Left colon (tissue), 2 donors: Measurements from ENCODE around the gene BABAM2. TPM values are rescaled to one million over a fixed set of nuclear protein-coding genes. Genes with fewer than 3 reads are reported as not detected.

Source experiments
- ATAC-seq: fragments of 200-7000 bp; cut with Tn5 transposase; one replicate; pipeline ENCODE4 v1.9.1; 2020; ENCODE audit warnings: mild to moderate bottlenecking, moderate library complexity
- DNase-seq, 2 donors: peaks; one replicate each; pipeline ENCODE4 v3.0.0-alpha.2; 2020
- intact Hi-C, 2 donors: fragments of 100-400 bp; cut with DNase I in 1 of 2; cut with micrococcal nuclease in 1 of 2; formaldehyde crosslinking; loops; one replicate each; pipeline versions ENCODE4 v1.11.2 to v1.14.0; 2022; cut with DNase I, micrococcal nuclease
- total RNA-seq, 2 donors: library from RNA; stranded (reverse); fragmentation: NEBNext Ultra II Directional; extraction: Animal tissue kit (Norgen Biotek cat#: 25700); gene quantifications; one replicate each; pipeline ENCODE4 v1.2.1, GENCODE V29; 2021
- donor health status: DM: no; HTN: no; CAD: no.
- donor health status: DM: yes; HTN: yes; CAD: no.

The BABAM2 gene
- total RNA-seq, 2 donors from 2014 or later = 35.3 to 39.3 TPM

DNA sequence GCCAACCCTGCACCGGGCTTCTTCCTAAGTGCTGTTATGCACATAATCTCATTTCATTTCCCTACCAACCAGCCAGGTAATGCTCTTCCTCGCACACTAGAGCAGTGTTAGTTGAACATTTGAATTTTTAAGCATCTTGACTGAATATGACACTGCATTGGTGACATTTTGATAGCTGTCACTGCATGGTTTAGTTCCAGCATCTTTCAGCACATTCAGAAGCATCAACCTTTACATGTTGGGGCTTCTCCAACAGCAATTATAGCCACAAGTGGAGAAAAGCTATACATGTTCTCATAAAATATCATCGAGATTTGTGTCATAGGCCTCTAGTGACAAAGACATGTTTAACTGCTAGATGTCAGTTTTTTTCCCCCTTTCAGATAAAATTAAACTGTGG lies 272.0 kb downstream of the BABAM2 start:
- intact Hi-C loops = no loop called here

GRCh38 chr2:28163028-28163427 lies 272.5 kb downstream of the BABAM2 start:
- intact Hi-C loops = no loop called here
- DNase-seq (no peak), ATAC-seq (no peak)

More for the DNA sequence above, 272.0 kb downstream of the BABAM2 start:
- DNase-seq (no peak), ATAC-seq (no peak)

DNA sequence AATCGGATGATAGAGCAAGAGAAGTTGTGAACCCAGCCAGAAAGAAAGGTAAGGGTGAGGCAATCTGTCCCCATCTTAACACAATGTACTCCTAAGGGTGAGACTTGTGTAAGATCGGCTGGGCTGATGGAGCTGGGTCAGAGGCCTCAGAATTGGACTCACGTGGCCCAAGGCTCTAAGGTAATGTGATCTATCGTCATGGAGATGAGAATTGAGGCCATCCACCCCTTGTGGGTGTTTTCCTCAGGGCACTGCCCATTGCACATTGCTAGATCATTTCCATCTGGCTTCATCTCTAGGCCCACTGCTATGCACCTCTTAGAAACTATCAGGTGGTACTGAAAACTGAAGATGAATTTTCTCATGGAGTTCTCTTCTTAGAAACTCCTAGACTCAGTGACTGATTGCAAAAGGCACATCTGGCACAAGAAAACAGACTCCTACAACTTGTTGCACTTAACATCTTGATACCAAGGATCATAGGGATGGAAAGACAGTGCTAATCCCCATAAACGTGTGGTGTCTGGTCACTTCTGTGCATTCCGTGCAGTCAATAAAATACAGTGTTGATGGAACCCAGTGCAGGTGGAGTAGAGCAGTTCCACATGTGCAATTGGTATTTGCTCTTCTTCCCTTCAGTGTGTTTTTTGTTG lies 273.2 kb downstream of the BABAM2 start:
- no peak for DNase-seq
- intact Hi-C loops = no loop called here
- ATAC-seq = peak; percentile 34

- intact Hi-C loops = no loop called here
- DNase-seq = no peak
- ATAC-seq = peak; percentile 75
These were observed 273.8 kb downstream of the BABAM2 start for GRCh38 chr2:28164280-28164801.

- ATAC-seq (no peak), DNase-seq (no peak)
- intact Hi-C loops = no loop called here
These were observed 274.6 kb downstream of the BABAM2 start for GRCh38 chr2:28165087-28165635.

- ATAC-seq (no peak), DNase-seq (no peak)
- intact Hi-C loops = no loop called here
These were observed 276.4 kb downstream of the BABAM2 start for GRCh38 chr2:28166956-28167355.

DNA sequence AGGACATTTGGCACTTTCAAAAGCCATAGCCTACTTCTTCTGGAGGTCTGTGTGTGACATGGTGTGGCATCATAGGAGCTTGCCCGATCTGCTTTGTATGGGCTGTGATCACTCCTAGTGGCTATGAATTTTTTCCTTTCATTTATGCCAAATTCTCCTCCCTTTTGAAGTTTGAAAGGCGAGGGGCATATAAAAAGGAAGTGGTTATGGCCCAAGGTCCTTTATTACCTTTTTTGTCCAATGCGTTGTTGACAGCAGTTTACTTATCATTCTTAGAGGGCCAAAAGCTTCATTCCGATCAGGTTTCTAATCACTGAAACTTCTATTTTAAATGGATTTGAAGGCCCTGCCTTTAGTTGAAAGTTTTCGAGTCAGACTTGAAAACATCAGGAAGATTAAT lies 277.8 kb downstream of the BABAM2 start:
- no peak for DNase-seq
- ATAC-seq = no peak
- intact Hi-C loops = no loop called here

DNA sequence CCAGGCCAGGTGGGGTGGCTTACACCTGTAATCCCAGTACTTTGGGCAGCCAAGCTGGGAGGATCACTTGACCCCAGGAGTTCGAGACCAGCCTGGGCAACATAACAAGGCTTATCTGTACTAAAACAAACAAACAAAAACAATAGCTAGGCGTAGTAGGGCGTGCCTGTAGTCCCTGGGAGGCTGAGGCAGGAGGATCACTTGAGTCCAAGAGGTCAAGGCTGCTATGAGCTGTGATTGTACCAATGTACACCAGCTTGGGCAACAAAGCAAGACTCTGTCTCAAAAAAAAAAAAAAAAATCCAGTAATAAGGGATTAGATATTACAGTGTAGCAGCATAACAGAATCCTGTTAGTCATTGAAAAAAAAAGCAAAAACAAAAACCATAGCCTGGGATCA lies 279.0 kb downstream of the BABAM2 start:
- DNase-seq (no peak), ATAC-seq (peak; percentile 69)

DNA sequence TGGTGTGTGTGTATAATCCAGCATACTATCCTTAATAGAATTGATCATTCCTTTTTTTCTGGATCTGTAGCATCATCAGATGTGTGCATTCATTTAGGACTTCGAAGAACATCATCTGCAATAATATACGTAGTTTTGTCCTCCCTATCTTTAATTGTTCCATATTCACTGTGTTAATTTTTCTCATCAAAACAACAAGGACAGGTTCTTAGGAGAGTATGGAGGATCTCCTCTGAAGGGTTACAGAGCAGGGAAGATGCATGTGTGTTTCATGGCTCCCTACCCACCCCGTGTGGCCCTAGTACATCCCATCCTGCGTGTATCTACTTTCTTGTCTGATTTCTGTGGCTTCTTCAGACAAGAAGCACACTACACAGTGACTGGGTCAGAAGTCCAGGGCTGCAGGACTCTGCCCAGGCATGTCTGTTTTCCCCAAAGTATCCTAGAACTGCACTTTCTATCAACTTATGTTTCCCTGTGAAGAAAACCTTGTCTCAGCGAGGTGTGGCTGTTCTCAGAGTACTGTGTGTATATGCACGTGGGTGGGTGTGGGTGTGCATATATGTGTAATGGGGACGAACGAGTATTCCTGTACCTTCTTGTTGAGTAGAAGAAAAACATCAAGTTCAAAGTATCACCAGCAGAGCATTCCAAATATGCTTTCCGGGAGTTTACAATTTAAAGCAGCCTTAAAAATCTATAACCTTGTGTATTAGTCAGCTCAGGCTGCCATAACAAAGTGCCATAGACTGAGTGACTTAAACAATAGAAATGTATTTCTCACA lies 281.8 kb downstream of the BABAM2 start:
- DNase-seq (peak; percentile 55 to 77), ATAC-seq (peak; percentile 90)
- intact Hi-C loops = no loop called here

More for the DNA sequence above, 279.0 kb downstream of the BABAM2 start:
- intact Hi-C loops = no loop called here

- intact Hi-C loops = no loop called here
- DNase-seq (no peak), ATAC-seq (no peak)
These were observed 282.8 kb downstream of the BABAM2 start for GRCh38 chr2:28173377-28173776.

GRCh38 chr2:28174211-28174610 lies 283.7 kb downstream of the BABAM2 start:
- intact Hi-C loops = no loop called here
- no peak for ATAC-seq
- DNase-seq = no peak

- intact Hi-C loops = no loop called here
These were observed 284.5 kb downstream of the BABAM2 start for GRCh38 chr2:28175028-28175427.

DNA sequence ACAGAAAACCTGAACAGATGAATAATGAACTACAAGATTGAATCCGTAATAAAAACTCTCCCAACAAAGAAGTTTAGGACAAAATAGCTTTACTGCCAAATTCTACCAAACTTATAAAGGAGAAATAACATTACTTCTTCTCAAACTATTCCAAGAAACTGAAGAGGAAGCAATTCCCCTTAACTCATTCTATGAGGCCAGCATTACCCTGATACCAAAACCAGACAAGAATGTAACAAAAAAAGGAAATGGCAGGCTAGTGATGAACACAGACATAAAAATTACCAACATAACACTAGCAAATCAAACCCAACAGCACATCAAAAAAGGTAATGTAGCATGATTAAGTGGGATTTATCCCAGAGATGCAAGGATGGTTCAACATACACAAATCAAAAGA lies 288.4 kb downstream of the BABAM2 start:
- intact Hi-C loops = no loop called here
- ATAC-seq (no peak), DNase-seq (no peak)

More at GRCh38 chr2:28175028-28175427, 284.5 kb downstream of the BABAM2 start:
- ATAC-seq (peak; percentile 53), DNase-seq (no peak)

DNA sequence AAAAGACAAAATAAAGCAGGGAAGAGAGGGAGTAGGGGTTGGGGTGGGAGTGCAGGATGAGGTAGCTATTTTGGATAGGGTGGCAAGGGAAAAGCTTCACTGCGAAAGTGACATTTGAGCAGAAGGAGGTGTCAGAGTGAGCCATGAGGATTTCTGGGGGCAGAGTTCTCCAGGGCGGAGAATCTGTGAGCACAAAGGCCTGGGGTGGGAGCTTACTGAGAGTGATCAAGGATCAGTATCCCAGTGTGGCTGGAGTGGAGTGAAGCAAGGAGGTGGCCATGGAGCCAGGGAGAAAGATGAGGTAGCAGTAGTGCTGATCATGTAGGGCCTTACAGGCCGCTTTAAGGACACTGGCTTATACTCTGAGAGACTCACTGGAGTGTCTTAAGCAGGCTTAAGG lies 291.3 kb downstream of the BABAM2 start:
- ATAC-seq (no peak), DNase-seq (no peak)
- intact Hi-C loops = no loop called here

DNA sequence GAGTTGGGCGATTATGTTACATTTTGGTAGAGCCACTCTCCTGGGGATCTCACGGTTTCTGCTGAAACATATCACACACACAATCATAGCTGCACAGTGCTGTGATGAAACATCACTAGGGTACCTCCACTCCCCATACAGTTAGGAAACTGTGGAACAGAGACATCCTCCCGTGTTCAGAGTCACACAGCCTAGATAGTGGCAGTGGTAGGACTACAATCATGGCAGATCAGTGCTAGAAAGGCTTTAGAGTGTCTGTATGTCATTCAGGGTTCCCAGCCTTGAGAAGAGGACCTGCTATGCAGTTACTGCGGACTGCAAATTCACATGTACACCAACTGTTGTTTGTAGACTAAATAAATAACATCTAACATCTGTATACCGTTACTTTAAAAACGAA lies 291.8 kb downstream of the BABAM2 start:
- ATAC-seq (no peak), DNase-seq (no peak)
- intact Hi-C loops = no loop called here

GRCh38 chr2:28185153-28185552 lies 294.6 kb downstream of the BABAM2 start:
- intact Hi-C loops = no loop called here
- ATAC-seq (no peak), DNase-seq (no peak)

- DNase-seq (no peak), ATAC-seq (no peak)
- intact Hi-C loops = no loop called here
These were observed 295.4 kb downstream of the BABAM2 start for GRCh38 chr2:28185891-28186290.

- no peak for DNase-seq
- no peak for ATAC-seq
- intact Hi-C loops = no loop called here
These were observed 296.7 kb downstream of the BABAM2 start for GRCh38 chr2:28187186-28187585.

GRCh38 chr2:28188436-28188835 lies 297.9 kb downstream of the BABAM2 start:
- DNase-seq (no peak), ATAC-seq (no peak)
- intact Hi-C loops = no loop called here
